T-helper 1 cell (primary cell): ENCODE data around the gene DYRK2.

ENCODE experiments used
- DNase-seq, 5 donors: peaks; one replicate each; pipeline ENCODE4 v3.0.0-alpha.2; 2012 to 2020
- total RNA-seq, 4 donors: gene quantifications; one replicate each; lab custom pipeline; 2026; lab: John Stamatoyannopoulos, UW

The DYRK2 gene
- total RNA-seq, result 159 to 225 (median 200) reads per million in 4 donors

DNA sequence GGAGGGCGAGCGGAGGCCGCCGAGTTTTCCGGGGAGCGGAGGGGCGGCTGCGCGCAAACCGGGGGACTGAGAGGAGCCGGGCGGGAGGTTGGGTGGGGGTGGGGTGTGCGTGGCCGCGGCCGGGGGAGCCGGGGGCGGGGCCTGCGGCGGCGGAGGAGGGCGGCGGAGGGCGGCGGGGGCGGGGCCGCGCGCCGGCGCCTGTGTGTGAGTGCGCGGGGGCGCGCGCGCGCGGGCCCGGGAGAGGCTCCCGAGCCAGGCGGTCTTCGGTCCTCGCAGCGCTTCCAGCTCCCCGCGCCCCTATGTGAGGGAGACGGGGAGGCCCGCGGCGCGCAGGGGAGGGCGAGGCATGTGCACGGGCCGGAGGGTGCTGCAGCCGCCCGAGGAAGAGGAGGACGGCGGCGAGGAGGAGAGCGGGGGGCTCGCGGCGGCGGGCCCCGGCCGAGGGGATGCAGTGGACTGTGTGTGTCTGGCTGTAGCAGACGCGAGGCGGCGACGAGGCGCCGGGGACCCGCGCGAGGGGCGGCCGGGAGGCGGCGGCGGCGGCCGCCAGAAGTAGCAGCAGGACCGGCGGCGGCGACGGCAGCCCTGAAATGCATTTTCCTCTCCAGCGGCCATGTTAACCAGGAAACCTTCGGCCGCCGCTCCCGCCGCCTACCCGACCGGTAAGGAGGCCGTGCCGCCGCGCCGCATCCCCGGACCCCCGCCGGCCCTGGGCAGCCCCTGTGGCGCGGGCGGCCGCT is at the start of gene DYRK2:
Gene DYRK2, plus strand, starts transcription at position 225 of the 740 bp plus-strand sequence. Its CDS starts 389 bp downstream, at position 614.
- peak; percentile 58 to 80 (median 65) for DNase-seq

- no peak for DNase-seq
Observed at GRCh38 chr12:67599691-67600090, 48.9 kb upstream of the DYRK2 start.

- DNase-seq, result no peak
Observed at GRCh38 chr12:67601126-67601525, 47.4 kb upstream of the DYRK2 start.

- no peak for DNase-seq
Observed at GRCh38 chr12:67609226-67609870, 39.2 kb upstream of the DYRK2 start.

DNA sequence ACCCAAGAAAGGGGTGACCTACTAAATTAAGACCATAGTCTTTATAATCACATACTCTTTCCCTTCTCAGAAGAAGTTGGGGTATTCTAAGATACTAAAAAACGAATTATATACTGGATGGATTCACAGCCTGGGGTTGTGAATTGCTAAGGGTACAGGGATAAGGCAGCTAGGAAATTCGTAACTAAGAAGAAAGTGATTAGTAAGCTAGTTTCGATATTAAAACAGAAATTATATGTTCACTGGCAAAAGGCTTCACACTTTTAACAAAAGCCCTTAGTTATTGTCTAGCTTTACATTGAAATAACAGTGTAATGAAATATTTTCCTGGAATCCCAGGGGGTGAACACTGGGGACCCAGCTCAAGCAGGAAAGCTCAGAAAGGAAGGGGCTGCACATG is 35.5 kb upstream of the DYRK2 start:
- DNase-seq, result no peak

- no peak for DNase-seq
Observed at GRCh38 chr12:67617629-67618028, 30.9 kb upstream of the DYRK2 start.

DNA sequence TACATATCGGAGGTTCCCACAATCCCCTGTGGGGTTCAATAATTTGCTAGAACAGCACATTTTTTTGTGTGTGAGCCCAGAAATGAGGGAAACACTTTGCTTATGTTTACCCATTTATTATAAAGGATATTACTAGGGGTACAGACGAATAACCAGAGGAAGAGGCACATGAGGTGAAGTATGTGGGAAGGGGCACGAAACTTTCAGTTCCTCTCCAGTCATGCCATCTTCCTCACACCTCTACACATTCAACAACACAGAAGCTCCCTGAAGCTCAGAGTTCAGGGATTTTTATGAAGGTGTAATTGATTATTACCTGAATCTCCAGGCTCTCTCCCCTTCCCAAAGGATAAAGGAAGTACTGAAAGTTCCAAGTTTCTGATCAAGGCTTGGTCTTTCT is 30.2 kb upstream of the DYRK2 start:
- DNase-seq, result no peak

DNA sequence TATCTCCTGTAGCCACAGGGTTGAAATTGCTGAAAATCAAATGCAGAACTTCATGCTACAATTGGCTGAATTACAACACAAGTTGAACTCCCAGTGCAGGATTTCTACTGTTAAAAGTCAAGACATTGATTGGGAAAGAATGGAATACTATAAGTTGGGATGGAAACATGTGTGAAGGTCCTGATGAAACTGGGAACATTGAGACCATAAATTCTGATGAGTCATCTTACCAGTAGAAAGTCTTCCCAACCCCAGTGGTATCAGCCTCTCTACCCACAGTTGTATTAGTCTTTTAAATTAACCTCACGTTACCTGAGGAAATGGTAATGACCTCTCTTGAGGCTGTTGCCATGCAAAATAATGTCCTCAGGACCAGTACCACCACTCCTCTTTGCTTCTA is 27.4 kb upstream of the DYRK2 start:
- no peak for DNase-seq

GRCh38 chr12:67621926-67622325 is 26.6 kb upstream of the DYRK2 start:
- no peak for DNase-seq

DNA sequence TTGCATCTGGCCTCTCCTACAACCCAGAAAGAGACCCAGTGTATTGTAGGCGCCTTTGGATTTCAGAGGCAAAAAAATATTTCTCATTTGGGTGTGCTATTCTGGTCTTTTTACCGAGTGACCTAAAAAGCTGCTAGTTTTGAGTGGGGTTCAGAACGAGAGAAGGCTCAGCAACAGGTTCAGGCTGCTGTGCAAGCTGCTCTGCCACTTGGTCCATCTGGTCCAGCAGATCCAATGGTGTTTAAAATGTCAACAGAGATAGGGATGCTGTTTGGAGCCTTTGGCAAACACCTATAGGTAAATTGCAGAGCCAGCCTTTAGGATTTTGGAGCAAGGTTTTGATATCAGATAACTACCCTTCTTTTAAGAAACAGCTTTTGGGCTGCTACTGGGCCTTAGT is 25.3 kb upstream of the DYRK2 start:
- no peak for DNase-seq

DNA sequence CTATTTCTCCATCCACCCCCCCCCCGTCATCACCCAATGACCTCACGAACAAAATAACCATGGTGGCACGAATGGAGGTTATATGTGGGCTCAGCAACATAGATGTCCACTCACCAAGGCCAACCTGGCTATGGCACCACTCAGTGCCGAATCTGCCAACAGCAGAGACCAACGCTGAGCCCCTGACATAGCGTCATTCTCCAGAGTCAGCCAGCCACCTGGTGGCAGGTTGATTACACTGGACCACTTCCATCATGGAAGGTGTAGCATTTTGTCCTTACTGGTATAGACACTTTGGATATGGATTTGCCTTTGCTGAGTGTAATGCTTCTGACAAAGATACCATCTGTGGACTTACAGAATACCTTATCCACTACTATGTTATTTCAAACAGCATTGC is 24.2 kb upstream of the DYRK2 start:
- no peak for DNase-seq

DNA sequence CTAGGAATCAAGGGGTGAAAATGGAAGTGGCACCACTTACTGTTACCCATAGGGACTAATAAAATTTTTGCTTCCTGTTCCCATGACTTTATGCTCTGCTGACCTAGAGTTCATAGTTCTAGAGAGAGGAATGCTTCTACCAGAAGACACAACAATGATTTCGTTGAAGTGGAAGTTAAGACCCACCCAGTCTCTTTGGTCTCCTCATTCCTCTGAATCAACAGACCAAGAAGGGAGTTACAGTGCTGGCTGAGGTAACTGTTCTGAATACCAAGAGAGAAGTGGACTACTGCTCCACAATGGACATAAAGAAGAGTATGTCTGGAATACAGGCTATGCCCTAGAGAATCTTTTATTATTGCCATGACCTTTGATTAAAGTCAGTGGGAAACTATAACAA is 23.5 kb upstream of the DYRK2 start:
- DNase-seq, result no peak

DNA sequence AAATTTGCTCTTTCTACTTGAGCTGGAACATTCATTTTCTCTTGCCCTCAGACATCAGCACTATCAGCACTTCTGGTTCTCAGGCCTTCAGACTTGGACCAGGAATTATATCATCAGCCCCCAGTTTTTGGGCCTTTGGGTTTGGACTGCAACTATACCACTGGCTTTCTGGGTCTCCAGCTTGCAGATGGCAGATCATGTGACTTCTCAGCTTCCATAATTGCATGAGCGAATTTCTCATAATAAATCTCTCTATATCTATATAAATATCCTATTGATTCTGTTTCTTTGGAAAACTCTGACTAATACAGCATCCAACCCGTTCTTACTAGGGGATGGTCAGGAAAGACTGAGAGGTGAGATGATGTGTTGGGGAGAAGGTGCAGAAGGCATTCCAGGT is 22.4 kb upstream of the DYRK2 start:
- DNase-seq, result no peak

- DNase-seq, result peak; percentile 72 to 94 (median 84)
Observed at GRCh38 chr12:67630373-67631088, 18.0 kb upstream of the DYRK2 start.

- no peak for DNase-seq
Observed at GRCh38 chr12:67632005-67632404, 16.5 kb upstream of the DYRK2 start.

GRCh38 chr12:67633024-67633610 is 15.4 kb upstream of the DYRK2 start:
- DNase-seq, result no peak

DNA sequence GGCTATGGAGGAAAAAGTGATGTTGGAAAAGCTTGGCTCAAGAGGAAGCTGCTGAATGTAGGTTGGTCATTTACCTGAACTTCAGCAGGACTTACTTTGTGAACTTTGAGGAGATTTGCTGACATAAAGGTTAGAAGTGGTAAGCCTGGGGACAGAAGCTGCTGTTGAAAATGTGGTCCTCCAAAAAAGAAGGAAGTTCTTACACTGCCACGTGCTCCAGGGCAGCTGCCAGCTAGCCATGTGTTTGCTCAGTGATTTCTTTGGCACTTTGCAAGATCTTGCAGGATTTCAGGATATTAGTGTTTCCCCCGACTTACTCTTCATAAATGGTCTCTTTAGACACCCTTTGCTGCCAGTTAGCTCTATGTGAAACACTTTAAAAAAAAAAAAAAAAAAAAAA is 14.8 kb upstream of the DYRK2 start:
- DNase-seq, result no peak

DNA sequence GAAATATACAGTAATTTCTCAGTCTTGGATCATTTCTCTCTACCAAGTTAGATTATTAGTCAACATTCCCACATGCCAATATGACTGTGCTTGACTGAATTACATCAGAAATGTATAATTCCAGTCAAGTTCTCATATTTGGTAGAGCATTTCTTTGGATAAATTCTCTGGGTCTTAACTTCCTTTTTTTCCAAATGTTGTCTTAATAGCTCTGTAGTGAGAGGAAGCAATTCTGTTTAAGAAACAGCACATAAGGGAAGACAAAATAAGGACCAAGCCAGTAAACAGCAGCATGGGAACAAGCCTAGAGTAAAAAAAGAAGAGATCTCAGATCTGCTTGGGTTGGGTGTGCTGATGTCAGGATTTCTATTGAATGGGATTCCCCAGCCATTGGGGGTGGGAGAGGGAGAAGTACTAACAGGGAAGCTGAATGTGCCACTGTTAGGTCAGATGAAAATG is 14.2 kb upstream of the DYRK2 start:
- no peak for DNase-seq

DNA sequence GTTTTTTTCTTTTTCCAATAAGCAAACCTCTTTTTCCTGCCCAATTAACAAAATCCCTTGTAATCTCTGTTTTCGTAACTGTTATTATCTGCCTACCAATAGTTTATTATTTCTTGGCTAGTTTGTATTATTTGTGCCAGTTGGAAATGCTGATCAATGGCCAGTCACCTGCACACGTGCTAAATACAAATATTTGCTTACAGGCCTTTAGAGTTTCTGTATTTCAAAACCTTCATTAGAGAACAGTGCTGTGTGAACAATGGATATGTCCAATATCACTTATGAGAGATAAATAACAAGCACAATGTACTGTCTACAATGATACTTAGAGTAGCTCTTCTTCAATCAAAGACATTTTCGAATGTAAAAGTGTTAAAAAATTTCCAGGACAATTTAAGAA is 10.8 kb upstream of the DYRK2 start:
- no peak for DNase-seq

DNA sequence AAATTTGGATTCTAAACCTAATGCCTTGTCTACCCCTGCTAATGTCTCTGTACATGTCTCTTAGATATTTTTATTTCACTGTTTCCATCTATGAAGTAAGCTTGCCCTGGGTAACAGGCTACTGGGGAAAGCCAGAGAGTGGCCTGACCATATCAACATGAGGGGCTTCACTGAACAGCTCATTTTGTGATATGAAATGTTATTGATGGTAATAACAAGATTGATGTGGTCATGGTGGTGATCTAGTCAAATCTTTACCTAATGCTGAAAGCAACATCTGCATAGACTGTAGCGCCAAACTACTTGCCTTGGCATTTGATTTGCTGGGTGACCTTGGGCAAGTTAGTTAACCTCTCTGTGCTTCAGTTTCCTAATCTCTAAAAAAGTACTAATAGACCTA is 9.9 kb upstream of the DYRK2 start:
- DNase-seq, result no peak

DNA sequence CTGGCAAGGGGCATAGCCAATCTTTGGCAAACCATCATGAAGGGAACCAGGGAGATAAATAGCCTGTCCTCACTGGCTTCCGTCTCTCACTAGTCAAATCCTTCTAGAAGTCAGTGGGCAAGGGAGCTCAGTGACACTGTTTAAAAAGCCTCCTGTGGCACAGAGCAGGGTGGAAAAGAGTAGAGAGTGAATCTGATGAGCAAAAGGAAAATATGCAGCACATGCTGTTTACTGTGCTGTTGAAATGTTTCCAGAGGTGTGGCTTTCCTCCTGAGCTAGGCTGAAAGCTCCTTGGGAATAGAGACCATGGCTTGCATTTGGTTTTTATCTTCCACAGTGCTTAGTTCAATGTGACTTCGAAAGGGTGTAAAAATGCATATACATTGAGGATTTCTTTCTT is 7.7 kb upstream of the DYRK2 start:
- DNase-seq, result no peak

DNA sequence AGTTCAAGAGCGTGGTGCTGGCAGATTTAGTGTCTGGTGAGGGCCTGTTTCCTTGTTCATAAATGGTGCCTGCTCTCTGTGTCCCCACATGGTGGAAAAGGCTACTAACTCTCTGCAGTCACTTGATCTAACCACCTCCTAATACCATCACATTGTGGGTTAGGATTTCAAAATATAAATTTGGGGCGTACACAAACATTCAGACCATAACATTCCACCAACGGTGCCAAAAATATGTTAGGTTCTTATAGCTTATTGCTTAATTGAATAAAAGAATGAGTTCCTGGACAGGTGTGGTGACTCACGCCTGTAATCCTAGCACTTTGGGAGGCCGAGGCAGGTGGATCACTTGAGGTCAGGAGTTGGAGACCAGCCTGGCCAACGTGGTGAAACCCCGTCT is 3.4 kb upstream of the DYRK2 start:
- no peak for DNase-seq

GRCh38 chr12:67645601-67646000 is 2.9 kb upstream of the DYRK2 start:
- no peak for DNase-seq
